Neural crest cell (in vitro differentiated cells): ENCODE results near the gene CXCL16. TPM values are rescaled to one million over a fixed set of nuclear protein-coding genes. Genes with fewer than 3 reads are reported as not detected.

Experiments
- total RNA-seq: library from RNA; stranded (reverse); gene quantifications from 2 replicates; pipeline ENCODE4 v1.2.1, GENCODE V29; 2021

Gene CXCL16
- total RNA-seq, 1 donor from 2014 or later: not detected

Other genes starting within 250 kb of the CXCL16 start
- gene SPNS2, start 241.0 kb downstream of the CXCL16 start, total RNA-seq: 3.8 and 4.3 TPM in 2 replicates
- gene MYBBP1A, start 184.5 kb downstream of the CXCL16 start, total RNA-seq: 67.0 and 69.3 TPM in 2 replicates
- gene GGT6, start 179.4 kb downstream of the CXCL16 start, total RNA-seq: not detected in 2 replicates
- gene SMTNL2, start 155.4 kb downstream of the CXCL16 start, total RNA-seq: 1.1 and 1.4 TPM in 2 replicates
- 0.33 and 0.41 TPM in 2 replicates for gene ALOX15, start 98.2 kb downstream of the CXCL16 start, total RNA-seq
- gene PELP1, start 35.8 kb downstream of the CXCL16 start, total RNA-seq: 102 and 107 TPM in 2 replicates
- 66.7 and 73.4 TPM in 2 replicates for gene ARRB2, start 29.3 kb downstream of the CXCL16 start, total RNA-seq
- gene MED11, start 8.5 kb downstream of the CXCL16 start, total RNA-seq: 18.6 and 19.5 TPM in 2 replicates
- gene ZMYND15, start 95 bp downstream of the CXCL16 start, total RNA-seq: not detected in 2 replicates
- gene TM4SF5, start 32.0 kb upstream of the CXCL16 start, total RNA-seq: not detected in 2 replicates
- 1.0 and 1.6 TPM in 2 replicates for gene VMO1, start 46.4 kb upstream of the CXCL16 start, total RNA-seq
- gene GLTPD2, start 49.0 kb upstream of the CXCL16 start, total RNA-seq: not detected in 2 replicates
- gene PSMB6, start 56.2 kb upstream of the CXCL16 start, total RNA-seq: 174 and 181 TPM in 2 replicates
- 54.8 and 63.9 TPM in 2 replicates for gene PLD2, start 67.2 kb upstream of the CXCL16 start, total RNA-seq
- 73.0 and 76.6 TPM in 2 replicates for gene MINK1, start 93.4 kb upstream of the CXCL16 start, total RNA-seq
- gene C17orf107, start 159.6 kb upstream of the CXCL16 start, total RNA-seq: 1.7 and 1.8 TPM in 2 replicates
- 0.21 TPM in 1 of 2 replicates, not detected in the other for gene CHRNE, start 163.2 kb upstream of the CXCL16 start, total RNA-seq
- gene GP1BA, start 192.3 kb upstream of the CXCL16 start, total RNA-seq: not detected in 2 replicates
- gene SLC25A11, start 200.1 kb upstream of the CXCL16 start, total RNA-seq: 67.7 and 68.3 TPM in 2 replicates
- gene RNF167, start 200.3 kb upstream of the CXCL16 start, total RNA-seq: 90.4 and 93.2 TPM in 2 replicates
- 626 and 630 TPM in 2 replicates for gene PFN1, start 208.6 kb upstream of the CXCL16 start, total RNA-seq
- 9.1 and 10.6 TPM in 2 replicates for gene ENO3, start 211.2 kb upstream of the CXCL16 start, total RNA-seq
- gene SPAG7, start 227.9 kb upstream of the CXCL16 start, total RNA-seq: 76.9 and 78.9 TPM in 2 replicates
- 12.5 and 17.4 TPM in 2 replicates for gene CAMTA2, start 247.7 kb upstream of the CXCL16 start, total RNA-seq